Urinary bladder (tissue), 4 donors: ENCODE results near the gene AFAP1L1. TPM values are rescaled to one million over a fixed set of nuclear protein-coding genes. Genes with fewer than 3 reads are reported as not detected.

Experiments used
- DNase-seq: peaks from one replicate; pipeline ENCODE4 v3.0.0-alpha.2; 2015; ENCODE audit errors: extremely low spot score
- H3K27ac ChIP-seq: one replicate; pipeline ENCODE4 v1.5.1; 2013; ENCODE audit warnings: low read depth, mild to moderate bottlenecking, moderate library complexity
- H3K36me3 ChIP-seq: one replicate; pipeline ENCODE4 v1.6.1; 2013; ENCODE audit warnings: mild to moderate bottlenecking, moderate library complexity; ENCODE audit not compliant: insufficient read depth
- H3K4me1 ChIP-seq: one replicate; pipeline ENCODE4 v1.6.1; 2013; ENCODE audit warnings: mild to moderate bottlenecking, moderate library complexity; ENCODE audit not compliant: insufficient read depth
- H3K4me3 ChIP-seq: one replicate; pipeline ENCODE4 v1.5.1; 2013; ENCODE audit warnings: low read depth, low read length
- WGBS: extraction: QIAGEN DNeasy Blood & Tissue Kit; methylation state at CpG from one replicate; pipeline ENCODE4 v1.1.7; 2013; 5-methylcytosine and 5-hydroxymethylcytosine counted together
- polyA plus RNA-seq: library from polyadenylated mRNA; stranded (reverse); fragments of 200-250 nt; gene quantifications from one replicate; pipeline ENCODE4 v1.2.3, GENCODE V29; 2013
- total RNA-seq: library from RNA; depleted of rRNA; stranded (reverse); fragments of >200 nt; gene quantifications from one replicate; pipeline ENCODE4 v1.2.3, GENCODE V29; 2014
- donor health status: healthy with polysubstance abuse.
- donor health status: healthy.

AFAP1L1 gene
- total and polyA plus RNA-seq, 2 donors, result 6.3 to 27.9 TPM

- WGBS, result 24% methylated on average over 4 of the region's 4 CpGs
- peak; percentile 88 for DNase-seq
- no peaks in the 10 kb centered on the region for H3K4me1 ChIP-seq
- no peaks in the 10 kb centered on the region for H3K36me3 ChIP-seq
- H3K27ac ChIP-seq, result peak overlapping the region; percentile 11
- no peak overlapping the region for H3K4me3 ChIP-seq
Measured at GRCh38 chr5:149320791-149321330, 49.2 kb downstream of the AFAP1L1 start.

DNA sequence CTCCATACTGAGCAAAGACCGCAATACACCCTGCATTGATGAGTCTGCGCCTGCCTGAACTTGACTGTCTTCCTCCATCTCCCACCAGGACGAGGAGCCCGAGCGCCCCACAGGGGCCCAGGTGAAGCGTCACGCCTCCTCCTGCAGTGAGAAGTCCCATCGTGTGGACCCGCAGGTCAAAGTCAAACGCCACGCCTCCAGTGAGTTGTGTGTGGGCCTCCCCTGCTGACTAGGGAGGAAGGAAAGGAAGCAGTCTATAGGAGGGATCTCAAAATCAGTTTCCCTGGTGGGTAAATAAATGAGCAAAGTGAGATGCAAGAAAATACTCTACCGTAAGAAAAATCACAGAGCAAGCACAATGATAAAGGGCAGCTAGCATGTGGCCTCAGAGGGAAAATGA, 50.9 kb downstream of the AFAP1L1 start:
- no peak overlapping the region for H3K27ac ChIP-seq

DNA sequence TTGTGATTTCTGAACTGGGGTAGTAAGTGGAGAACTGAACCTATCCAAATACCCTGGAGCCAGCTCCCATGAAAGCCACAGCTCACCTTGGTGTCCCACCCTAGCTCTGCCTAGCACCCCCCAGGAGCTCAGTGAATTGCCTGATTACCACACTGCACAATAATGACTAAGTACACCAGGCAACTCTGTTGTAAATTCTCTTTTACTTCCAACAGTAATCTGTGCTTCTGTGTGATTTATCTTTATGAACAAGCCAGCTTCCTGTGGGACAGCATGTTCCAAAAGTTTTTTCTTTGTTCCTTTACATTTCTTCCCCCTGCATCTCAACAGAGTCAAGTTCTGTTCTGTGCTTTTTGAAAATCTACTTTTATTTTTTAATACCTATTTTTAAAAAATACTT, 51.6 kb downstream of the AFAP1L1 start:
- no peaks in the 10 kb centered on the region for H3K36me3 ChIP-seq
- no peak for DNase-seq
- H3K27ac ChIP-seq, result no peak overlapping the region
- H3K4me1 ChIP-seq, result no peaks in the 10 kb centered on the region
- no peak overlapping the region for H3K4me3 ChIP-seq

More for the DNA sequence above, 50.9 kb downstream of the AFAP1L1 start:
- Histone ChIP-seq H3K36me3 (no peaks in the 10 kb centered on the region), H3K4me1 (no peaks in the 10 kb centered on the region), H3K4me3 (no peak overlapping the region)
- WGBS, result 79% methylated on average over 12 of the region's 12 CpGs
- no peak for DNase-seq

DNA sequence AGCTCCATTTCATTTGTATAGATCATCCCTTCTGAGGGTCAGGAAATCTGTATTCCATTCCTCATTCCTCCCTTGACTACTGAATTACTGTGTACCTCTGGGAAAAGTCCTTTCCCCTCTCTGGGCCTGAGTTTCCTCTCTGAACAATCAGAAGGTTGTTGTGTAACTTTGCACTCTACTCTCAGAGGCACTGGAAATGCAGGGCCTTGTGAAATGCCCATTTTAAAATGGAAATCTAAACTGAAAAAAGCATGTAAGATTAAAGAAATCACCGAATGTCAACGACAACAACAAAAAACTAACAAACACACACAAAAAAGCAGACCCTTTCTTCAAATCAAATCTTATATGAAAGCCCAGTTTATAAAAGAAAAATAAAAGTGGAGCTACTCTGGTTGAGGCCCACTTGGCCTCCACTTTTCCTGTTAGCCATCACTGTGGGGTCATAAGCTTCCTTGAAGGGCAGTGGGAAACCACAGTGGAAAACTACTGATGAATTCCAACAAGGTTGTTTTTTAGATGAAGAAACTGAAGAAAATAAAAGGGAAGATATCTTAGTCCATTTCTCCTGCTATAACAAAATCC, 52.1 kb downstream of the AFAP1L1 start:
- Histone ChIP-seq H3K4me3 (no peak overlapping the region), H3K36me3 (no peaks in the 10 kb centered on the region), H3K4me1 (no peaks in the 10 kb centered on the region), H3K27ac (no peak overlapping the region)
- no peak for DNase-seq
- WGBS, result 89% methylated on average over 2 of the region's 2 CpGs

DNA sequence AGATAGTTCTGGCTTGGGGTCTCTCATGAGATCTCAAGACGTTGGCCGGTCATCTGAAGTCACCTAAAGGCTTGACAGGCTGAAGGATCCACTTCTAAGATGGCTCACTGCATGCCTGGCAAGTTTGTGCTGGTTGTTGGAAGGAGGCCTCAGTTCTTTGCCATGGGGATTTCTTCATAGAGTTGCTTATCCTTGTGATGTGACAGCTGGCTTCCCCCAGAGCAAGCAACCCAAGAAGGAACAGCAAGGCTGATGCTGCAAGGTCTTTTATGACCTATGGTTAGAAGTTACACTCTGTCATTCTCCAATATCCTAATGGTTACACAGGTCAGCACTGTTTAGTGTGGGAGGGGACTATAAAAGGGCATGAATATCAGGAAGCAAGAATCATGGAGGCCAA, 53.0 kb downstream of the AFAP1L1 start:
- H3K4me3 ChIP-seq, result no peak overlapping the region
- no peaks in the 10 kb centered on the region for H3K36me3 ChIP-seq
- 93% methylated on average over 2 of the region's 2 CpGs for WGBS
- DNase-seq, result no peak
- no peaks in the 10 kb centered on the region for H3K4me1 ChIP-seq
- H3K27ac ChIP-seq, result no peak overlapping the region

DNA sequence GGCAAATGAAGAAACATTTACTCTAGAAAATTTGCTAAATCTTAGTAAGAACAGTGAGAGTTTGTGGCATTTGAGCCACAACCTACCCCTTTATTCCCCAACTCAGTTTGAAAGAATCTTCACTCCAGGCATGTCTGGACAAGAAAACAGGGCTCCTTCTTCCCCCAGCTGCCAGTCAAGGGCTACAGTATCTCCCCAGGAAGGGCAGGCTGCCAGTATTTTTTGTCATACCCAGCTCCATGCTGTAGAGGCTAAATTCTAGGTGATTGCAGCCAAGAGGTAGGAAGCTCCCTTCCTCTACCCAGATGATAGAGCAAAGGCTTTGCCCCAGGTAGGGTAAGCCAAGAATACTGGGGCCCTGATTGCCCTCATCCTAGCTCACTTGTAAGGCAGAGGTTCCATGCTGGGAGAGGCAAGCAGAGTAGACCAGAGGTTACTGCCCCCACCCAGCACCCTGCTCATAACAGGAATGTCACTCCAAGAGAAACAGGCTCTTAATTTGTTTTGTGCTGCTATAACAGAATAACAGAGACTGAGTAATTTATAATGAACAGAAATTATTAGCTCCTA, 53.6 kb downstream of the AFAP1L1 start:
- DNase-seq, result no peak
- Histone ChIP-seq H3K4me3 (no peak overlapping the region), H3K27ac (no peak overlapping the region), H3K36me3 (no peaks in the 10 kb centered on the region), H3K4me1 (no peaks in the 10 kb centered on the region)

DNA sequence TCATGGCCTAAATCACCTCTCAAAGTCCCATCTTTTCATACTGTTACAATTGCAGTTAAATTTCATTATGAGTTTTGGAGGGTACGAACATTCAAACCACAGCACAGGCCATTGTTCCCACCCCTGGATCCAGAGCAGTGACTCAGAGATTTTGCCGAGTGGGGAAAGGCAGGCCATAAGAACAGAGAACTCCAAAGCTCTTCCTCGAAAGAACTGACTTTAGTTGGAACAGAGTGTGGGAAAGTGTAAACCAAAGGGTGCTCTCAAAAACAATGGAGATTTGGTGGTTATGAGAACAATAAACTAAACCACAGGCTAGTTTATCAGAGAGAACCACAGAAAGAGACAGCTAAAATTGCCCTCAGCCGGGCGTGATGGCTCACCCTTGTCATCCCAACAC, 54.2 kb downstream of the AFAP1L1 start:
- no peaks in the 10 kb centered on the region for H3K36me3 ChIP-seq
- H3K27ac ChIP-seq, result no peak overlapping the region
- H3K4me1 ChIP-seq, result no peaks in the 10 kb centered on the region
- 92% methylated on average over 5 of the region's 5 CpGs for WGBS
- no peak for DNase-seq
- H3K4me3 ChIP-seq, result no peak overlapping the region

GRCh38 chr5:149326611-149327010, 55.0 kb downstream of the AFAP1L1 start:
- Histone ChIP-seq H3K36me3 (no peaks in the 10 kb centered on the region), H3K4me1 (no peaks in the 10 kb centered on the region), H3K4me3 (no peak overlapping the region), H3K27ac (no peak overlapping the region)
- DNase-seq, result no peak
- 84% methylated on average over 3 of the region's 3 CpGs for WGBS

DNA sequence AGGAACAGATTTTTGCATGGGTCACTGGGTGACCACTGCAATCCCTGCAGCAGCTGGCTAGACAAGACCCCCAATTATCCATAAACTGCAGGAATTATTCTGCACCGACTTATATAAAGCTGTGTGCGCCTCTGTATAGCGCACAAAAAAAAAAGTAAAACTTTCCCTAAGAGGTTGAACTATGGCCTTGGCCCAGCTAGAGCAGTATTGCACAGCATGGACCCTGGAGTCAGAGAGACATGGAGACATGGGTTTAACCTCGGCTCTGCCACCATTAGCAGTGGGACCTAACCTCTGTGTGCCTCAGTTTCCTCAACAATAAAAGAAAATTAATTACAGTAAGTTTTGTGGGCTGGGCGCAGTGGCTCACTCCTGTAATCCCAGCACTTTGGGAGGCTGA, 56.5 kb downstream of the AFAP1L1 start:
- no peaks in the 10 kb centered on the region for H3K4me1 ChIP-seq
- WGBS, result 93% methylated on average over 5 of the region's 5 CpGs
- DNase-seq, result no peak
- H3K36me3 ChIP-seq, result peaks cover 1% of the 10 kb centered on the region
- H3K4me3 ChIP-seq, result no peak overlapping the region
- H3K27ac ChIP-seq, result no peak overlapping the region

DNA sequence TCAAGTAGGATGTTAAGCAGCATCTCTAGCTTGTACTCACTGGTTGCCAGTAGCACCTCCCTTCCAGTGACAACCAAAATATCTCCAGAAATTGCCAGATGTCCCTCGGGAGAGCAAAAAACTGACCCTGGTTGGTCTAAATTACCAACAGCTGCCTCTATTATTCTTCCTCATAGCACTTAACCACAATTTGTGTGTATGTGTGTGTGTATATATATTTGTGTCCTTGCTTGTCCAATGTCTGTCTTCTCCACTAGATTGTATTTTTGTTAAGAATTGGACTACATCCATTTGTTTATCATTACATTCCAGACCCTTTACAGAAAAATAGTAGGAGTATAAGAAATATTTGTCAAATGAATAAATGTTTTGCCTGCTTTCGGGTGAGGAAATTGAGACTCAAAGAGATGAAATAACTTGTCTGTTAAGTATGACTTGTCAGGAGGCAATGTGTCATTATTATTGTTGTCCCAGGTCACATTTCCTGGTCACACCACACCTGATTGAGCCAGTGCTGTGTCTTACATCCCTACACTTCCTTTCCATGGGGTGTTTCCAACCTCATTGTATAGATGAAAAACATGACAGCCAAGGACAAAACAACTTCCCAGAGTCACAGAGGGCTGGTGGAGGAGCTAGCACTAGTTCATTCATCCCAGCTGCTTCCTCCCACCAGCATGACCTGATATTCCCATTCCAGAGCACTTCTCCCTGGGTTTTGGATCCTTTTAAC, 62.2 kb downstream of the AFAP1L1 start:
- 83% methylated on average over 2 of the region's 2 CpGs for WGBS
- Histone ChIP-seq H3K4me1 (no peaks in the 10 kb centered on the region), H3K36me3 (peaks cover 3% of the 10 kb centered on the region), H3K4me3 (no peak overlapping the region), H3K27ac (no peak overlapping the region)
- DNase-seq, result no peak

GRCh38 chr5:149337736-149338135, 66.1 kb downstream of the AFAP1L1 start:
- DNase-seq, result no peak
- Histone ChIP-seq H3K36me3 (peaks cover 6% of the 10 kb centered on the region), H3K4me3 (no peak overlapping the region), H3K4me1 (no peaks in the 10 kb centered on the region), H3K27ac (no peak overlapping the region)
- 72% methylated on average over 4 of the region's 4 CpGs for WGBS

GRCh38 chr5:149338364-149338763, 66.7 kb downstream of the AFAP1L1 start:
- DNase-seq, result no peak
- Histone ChIP-seq H3K4me3 (no peak overlapping the region), H3K27ac (no peak overlapping the region), H3K4me1 (no peaks in the 10 kb centered on the region), H3K36me3 (peaks cover 3% of the 10 kb centered on the region)
- WGBS, result 52% methylated on average over 1 of the region's 1 CpG

DNA sequence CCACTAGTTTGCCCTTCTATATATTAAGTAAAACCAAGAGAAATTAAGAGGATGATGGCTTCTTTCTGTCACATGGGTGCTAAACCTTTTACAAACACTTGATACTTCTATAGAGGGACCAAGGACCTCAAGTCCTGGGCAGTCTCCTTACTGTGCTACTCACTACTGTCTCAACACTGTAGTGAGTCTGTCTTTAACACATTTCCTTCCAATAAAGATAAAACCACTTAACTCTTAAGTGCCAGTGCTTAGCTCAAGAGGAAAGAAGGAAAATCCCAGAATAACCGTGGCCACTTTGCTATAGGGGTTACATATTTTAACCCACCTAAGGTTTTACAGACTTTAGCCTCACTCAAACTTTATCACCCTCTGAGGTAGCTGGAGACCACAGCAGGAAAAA, 69.3 kb downstream of the AFAP1L1 start:
- Histone ChIP-seq H3K4me1 (no peaks in the 10 kb centered on the region), H3K36me3 (peaks cover 2% of the 10 kb centered on the region), H3K4me3 (no peak overlapping the region), H3K27ac (no peak overlapping the region)
- 41% methylated on average over 1 of the region's 1 CpG for WGBS
- DNase-seq, result no peak

DNA sequence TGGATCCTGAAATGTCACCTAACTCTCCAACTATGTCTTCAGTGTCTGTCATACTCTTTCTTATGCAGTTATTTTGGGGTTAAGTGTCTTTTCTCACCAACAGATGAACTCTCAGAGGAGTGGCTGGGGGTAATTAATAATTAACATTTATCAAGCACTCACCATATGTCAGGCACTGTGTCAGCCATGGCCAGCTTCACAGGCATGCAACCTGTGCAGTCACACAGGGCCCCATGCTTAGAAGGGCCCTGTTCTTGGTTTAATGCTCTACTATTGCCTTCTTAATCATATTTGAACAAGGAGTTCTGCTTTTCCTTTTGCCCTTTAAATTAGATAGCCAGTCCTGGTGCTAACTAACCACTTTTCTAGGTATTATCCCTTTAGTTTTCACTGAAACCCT, 70.2 kb downstream of the AFAP1L1 start:
- no peak for DNase-seq
- H3K4me3 ChIP-seq, result no peak overlapping the region
- no peak overlapping the region for H3K27ac ChIP-seq
- H3K36me3 ChIP-seq, result peaks cover 2% of the 10 kb centered on the region
- H3K4me1 ChIP-seq, result no peaks in the 10 kb centered on the region
